ENCODE data around the gene RERG.

GRCh38 chr12:15206831-15207389, 14.3 kb downstream of the RERG start:
- TF ChIP-seq, protein P1, sequence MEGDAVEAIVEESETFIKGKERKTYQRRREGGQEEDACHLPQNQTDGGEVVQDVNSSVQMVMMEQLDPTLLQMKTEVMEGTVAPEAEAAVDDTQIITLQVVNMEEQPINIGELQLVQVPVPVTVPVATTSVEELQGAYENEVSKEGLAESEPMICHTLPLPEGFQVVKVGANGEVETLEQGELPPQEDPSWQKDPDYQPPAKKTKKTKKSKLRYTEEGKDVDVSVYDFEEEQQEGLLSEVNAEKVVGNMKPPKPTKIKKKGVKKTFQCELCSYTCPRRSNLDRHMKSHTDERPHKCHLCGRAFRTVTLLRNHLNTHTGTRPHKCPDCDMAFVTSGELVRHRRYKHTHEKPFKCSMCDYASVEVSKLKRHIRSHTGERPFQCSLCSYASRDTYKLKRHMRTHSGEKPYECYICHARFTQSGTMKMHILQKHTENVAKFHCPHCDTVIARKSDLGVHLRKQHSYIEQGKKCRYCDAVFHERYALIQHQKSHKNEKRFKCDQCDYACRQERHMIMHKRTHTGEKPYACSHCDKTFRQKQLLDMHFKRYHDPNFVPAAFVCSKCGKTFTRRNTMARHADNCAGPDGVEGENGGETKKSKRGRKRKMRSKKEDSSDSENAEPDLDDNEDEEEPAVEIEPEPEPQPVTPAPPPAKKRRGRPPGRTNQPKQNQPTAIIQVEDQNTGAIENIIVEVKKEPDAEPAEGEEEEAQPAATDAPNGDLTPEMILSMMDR (IDR thresholded peaks at IDR 0.05), result no peak
- TF ChIP-seq POLR2A (IDR thresholded peaks at IDR 0.05), result no peak
